NCI-H774 (cell line): ENCODE results near the gene JMJD1C.
"Not testable (repeated sequence)": the region's sequence is repeated elsewhere in the genome, so short reads cannot be mapped to it uniquely, and the experiment has no call there.

Source experiments
- DNase-seq: peaks from one replicate; lab custom pipeline; 2025; lab: John Stamatoyannopoulos, UW

The JMJD1C gene, protein sequence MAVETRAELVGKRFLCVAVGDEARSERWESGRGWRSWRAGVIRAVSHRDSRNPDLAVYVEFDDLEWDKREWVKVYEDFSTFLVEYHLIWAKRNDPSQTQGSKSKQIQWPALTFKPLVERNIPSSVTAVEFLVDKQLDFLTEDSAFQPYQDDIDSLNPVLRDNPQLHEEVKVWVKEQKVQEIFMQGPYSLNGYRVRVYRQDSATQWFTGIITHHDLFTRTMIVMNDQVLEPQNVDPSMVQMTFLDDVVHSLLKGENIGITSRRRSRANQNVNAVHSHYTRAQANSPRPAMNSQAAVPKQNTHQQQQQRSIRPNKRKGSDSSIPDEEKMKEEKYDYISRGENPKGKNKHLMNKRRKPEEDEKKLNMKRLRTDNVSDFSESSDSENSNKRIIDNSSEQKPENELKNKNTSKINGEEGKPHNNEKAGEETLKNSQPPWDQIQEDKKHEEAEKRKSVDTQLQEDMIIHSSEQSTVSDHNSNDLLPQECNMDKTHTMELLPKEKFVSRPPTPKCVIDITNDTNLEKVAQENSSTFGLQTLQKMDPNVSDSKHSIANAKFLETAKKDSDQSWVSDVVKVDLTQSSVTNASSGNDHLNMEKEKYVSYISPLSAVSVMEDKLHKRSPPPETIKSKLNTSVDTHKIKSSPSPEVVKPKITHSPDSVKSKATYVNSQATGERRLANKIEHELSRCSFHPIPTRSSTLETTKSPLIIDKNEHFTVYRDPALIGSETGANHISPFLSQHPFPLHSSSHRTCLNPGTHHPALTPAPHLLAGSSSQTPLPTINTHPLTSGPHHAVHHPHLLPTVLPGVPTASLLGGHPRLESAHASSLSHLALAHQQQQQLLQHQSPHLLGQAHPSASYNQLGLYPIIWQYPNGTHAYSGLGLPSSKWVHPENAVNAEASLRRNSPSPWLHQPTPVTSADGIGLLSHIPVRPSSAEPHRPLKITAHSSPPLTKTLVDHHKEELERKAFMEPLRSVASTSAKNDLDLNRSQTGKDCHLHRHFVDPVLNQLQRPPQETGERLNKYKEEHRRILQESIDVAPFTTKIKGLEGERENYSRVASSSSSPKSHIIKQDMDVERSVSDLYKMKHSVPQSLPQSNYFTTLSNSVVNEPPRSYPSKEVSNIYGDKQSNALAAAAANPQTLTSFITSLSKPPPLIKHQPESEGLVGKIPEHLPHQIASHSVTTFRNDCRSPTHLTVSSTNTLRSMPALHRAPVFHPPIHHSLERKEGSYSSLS (N-terminal part only)

DNA sequence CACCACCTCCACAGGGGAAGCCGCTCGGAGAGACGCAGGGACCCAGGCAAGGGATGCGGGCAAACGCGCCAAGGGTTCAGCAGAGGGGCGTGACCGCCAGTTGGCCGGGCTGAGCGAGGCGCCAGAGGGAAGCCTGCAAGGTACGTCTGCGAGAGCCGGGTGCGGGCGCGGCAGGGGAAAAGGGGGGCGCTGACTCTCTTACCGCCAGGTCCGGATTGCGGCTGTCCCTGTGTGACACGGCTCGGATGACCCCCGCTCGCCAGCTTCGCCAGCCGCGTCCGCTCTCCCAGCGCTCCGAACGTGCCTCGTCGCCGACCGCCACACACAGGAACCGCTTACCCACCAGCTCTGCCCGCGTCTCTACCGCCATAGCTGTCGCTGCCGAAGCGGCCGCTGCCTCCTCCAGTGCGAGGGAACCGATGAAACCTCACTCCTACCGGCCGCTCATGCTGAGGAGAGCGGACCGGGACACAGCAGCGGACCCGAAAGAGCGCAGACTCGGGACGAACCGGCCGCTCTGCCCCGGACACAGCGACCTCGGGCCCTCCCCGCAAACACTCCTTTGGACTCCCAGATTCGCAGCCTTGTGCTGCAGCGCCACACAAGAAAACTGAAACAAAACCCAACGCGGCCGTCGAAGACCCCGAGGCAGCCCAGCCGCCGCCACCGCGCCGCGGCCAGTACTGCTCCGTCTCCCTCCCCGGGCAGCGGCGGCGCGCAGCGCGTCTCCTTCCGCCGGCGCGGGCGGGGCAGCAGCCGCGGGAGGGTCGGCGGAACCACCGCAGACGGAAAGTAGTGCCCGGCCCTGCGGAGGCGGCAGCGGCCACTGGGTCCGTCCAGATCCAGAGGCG, at the start of gene JMJD1C:
JMJD1C (minus strand) TSS at position 685 of the 851 bp plus-strand sequence; CDS start at position 370, 315 bp downstream.
- peak; percentile 86 for DNase-seq

DNA sequence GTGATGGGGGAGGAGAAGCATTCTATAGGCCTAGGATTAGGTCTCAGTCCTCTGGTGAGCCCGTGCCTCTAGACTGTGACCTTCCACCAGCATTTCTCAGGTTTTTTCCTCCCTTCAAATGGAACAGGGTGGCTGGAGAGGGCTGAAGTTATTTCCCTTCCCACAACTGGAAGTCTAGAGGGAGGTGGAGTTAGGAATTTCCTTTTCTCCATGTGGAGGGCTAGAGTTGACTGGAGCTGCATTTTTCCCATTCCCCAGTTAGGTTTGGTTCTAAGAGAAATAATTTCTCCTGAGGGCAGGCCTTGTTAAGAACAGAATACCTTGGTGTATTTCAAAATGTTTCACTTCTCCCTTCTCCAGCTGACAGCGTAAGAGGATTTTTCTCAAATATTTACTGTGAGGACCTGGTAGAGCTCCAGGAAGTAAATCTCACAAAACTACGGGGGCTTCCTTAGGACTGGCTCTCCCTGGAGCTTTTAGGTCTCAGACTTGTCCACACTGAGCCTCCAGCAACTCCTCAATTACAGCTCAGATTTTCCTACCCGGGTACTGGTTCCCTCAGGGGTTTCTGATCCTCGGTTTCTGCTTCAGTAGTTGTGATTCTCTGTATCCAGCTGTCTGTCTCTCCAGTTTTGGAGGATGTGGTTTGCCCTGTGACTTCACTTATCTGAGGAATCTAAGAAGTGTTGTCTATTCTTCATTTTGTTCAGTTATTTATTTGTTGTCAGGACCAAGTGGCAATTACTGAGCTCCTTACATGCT, 49.4 kb upstream of the JMJD1C start:
- DNase-seq, result no peak

DNA sequence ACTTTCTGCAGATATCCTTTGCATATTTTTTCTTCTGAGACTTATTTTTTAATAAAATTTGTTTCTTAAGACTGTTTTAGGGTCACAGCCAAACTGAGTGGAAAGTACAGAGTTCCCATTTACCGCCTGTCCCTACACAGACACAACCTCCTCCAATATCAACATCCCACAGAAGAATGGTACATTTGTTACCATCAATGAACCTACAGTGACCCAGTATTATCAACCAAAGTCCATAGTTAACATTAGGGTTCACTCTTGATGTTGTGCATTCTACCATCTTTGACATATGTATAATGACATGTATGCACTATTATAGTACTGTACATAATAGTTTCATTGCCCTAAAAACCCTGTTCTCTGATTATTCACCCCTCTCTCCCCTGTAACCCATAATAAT, 40.8 kb upstream of the JMJD1C start:
- DNase-seq, result no peak

DNA sequence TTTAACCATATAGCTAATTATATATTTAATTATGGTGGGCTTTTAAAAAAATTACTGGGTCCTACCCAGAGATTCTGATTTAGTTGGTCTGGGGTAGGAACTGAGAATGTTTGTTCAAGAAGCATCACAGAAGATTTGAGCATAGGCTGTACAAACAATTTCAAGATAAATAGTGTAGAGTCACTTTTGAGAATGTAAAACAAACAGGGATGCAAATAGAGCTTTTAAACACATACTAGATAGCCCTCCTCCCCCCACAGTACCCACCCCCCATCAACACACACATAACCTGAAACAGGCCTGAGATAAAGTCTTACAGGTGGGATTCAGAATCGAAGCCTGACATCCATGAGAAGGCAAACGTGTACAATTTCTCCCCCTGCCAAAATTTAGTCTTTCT, 39.8 kb upstream of the JMJD1C start:
- no peak for DNase-seq

DNA sequence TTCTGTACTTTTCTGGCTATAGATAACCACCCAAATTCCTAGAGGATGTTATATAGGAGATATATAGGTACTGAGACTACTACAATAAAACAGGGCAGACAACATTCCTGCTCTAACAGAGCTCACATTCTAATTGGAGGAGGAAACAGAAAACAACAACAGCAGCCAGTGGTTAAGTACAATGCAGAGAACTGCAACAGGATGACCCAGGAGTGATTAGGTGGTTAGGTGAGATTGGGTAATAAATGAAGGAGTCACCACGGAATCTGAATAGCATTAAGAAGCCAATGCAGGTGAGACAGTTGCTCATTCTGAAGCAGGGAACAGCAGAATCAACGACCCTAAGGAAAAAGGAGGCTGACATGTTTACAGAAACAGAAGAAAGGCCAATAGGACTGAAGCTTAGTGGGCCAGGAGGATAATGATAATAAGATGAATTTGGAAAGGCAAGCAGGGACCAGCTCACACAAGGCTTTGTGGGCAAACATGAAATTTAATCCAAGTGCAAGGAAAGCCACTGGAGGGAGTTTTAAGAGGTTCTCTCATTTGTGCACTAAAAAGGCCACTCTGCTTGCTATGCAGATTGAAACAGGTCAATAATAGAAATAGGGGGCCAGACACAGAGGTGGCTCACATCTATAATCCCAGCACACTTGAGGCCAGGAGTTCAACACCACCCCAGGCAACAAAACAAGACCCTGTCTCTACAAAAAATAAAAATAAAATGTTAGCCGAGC, 38.5 kb upstream of the JMJD1C start:
- no peak for DNase-seq

DNA sequence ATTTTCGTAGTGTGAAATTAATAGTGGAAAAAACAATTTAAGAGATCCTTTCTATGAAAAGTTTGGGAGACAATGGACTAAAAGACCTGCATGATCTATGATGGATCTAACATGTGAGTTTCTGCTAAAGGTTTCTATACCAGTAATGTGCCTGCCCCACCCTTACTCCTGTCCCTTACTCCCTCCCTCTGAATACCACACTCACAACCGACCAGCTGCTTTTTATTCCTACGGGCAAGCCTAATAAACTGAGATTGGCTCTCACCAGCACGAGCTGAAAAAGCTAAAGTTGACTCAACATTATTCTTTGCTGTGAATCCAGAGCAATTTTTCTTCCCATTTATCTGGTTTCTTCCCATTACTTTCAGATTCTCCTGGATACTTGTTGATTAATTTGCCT, 37.6 kb upstream of the JMJD1C start:
- DNase-seq, result no peak

DNA sequence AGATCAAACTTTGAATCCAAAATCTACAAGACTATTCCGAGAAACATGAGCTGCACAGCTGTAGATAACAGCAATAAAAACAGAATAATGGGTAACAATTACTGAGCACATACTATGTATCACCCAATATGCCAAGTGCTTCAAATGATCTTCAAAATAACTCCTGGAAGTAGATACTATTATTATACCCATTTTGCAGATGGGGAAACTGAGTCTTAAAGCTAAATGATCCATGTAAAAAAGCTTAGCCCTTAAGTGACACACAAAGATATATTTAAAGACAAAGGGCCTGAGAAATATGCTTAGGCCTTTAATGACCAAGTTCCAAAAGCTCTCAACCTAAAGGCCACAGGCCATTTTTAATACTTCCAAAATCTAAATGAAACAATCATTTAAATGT, 37.1 kb upstream of the JMJD1C start:
- DNase-seq, result no peak

DNA sequence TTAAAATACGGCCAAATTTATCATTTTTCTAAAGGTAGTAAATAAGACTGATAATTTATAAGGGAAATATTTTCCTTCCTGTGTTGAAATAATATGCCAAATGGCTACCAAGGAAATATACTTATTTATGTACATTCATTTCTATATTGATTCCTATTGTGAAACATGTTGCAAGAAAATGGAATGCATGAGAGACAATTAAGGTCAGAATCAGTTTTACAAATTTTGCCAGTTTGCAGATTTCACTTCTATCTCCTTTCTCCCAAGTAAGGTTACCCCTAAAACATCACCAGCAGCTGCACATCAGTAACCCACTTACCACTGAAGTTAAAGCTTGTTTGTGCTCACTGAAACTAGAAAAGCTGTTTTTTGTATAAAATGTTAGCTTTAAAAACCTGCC, 36.2 kb upstream of the JMJD1C start:
- DNase-seq, result no peak

DNA sequence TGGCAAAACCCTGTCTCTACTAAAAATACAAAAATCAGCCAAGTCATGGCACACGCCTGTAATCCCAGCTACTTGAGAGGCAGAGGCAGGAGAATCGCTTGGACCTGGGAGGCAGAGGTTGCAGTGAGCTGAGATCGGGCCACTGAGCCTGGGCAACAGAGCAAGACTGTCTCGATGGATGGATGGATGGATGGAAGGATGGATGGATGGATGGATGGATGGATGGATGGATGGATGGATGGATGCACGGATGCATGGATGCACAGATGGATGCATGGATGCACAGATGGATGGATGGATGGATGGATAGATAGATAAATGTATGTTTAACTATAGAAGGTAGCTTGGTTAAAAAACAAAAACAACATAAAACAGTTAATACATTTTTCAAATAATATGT, 34.8 kb upstream of the JMJD1C start:
- not testable (repeated sequence) for DNase-seq

DNA sequence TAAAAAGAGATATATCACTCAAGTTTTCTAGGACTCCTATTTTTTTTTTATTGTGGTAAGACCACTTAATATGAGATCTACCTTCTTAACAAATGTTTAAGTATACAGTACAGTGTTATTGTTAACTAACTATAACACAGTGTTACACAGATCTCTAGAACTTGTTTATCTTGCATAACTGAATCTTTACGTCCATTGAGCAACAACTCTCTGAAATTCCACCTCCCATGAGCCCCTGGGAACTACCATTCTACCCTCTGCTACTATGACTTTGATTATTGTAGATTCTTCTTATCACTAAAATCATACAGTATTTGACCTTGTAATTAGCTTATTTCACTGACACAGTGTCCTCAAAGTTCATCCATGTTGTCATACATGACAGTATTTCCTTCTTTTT, 32.9 kb upstream of the JMJD1C start:
- no peak for DNase-seq

DNA sequence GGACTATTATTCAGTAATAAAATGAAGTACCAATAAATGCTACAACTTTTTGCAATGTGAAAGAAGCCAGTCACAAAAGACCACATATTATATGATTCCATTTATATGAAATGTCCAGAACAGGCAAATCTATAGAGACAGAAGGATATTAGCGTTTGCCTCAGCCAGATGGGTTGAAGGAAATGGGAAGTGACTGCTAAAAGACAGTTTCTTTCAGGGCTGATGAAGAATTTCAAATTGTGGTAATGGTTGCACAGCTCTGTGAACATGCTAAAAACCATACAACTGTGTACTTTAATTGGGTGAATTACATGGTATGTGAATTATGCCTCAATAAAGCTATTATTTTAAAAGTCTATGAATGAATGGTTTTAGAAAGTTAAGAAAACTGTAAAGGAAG, 31.5 kb upstream of the JMJD1C start:
- DNase-seq, result no peak

DNA sequence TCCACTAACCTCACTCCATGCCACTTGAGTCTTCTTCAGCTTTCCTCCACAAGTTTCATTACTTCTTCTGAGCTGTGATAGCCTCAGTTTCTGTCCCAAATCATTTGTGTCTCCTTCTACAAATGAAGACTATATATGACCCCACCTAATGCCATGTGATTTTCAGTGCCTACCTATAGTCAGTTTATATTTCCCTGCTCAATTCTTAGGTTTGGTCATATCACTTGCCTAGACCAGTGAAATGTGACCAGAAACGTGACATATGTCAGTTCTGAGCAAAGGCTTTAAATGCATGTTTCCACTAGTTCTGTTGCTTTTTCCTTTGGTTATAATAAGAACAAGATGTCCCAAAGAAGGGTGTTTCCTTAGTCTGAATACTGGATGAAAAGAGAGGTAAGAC, 30.8 kb upstream of the JMJD1C start:
- no peak for DNase-seq

DNA sequence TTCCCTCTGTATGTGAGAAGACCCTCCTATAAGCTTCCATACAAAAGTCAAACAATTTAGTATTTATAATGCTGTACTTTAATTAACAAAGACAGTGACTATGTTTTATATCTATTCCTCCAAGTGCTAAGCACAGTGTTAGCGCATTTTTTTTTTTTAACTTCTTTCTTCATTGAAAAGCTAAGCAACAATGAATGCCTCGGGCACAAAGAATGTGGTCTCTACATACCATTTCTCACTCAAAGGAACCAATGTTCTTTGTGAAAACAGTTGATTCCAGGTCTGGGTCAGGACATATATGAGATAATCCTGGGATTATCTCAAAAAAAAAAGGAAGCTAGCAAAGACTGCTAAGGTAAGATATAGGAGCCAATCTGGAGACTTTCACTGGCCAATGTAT, 29.2 kb upstream of the JMJD1C start:
- no peak for DNase-seq

DNA sequence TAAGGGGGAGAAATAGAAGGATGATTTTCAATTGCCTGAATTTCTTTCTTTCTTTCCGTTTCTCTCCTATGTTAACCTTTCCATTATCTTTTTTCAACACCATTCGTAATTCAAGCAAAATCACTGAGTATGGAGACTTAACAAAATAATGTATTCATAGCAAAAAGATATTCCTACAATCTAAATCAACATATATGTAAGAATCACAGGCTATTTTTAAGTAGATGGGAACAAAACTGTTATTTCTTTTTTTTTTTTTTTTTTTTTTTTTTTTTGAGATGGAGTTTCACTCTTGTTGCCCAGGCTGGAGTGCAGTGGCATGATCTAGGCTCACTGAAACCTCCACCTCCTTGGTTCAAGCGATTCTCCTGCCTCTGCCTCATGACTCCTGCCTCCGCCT, 27.2 kb upstream of the JMJD1C start:
- no peak for DNase-seq

DNA sequence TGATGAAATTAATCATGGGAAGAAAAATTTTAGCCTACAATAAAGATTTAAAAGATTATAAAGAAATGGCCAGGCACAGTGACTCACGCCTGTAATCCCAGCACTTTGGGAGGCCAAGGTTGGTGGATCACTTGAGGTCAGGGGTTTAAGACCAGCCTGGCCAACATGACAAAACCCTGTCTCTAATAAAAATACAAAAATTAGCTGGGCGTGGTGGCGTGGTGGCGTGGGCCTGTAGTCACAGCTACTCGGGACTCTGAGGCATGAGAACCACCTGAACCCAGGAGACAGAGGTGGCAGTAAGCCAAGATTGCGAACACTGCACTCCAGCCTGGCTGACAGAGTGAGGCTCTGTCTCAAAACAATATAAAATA, 26.5 kb upstream of the JMJD1C start:
- DNase-seq, result not testable (repeated sequence)

DNA sequence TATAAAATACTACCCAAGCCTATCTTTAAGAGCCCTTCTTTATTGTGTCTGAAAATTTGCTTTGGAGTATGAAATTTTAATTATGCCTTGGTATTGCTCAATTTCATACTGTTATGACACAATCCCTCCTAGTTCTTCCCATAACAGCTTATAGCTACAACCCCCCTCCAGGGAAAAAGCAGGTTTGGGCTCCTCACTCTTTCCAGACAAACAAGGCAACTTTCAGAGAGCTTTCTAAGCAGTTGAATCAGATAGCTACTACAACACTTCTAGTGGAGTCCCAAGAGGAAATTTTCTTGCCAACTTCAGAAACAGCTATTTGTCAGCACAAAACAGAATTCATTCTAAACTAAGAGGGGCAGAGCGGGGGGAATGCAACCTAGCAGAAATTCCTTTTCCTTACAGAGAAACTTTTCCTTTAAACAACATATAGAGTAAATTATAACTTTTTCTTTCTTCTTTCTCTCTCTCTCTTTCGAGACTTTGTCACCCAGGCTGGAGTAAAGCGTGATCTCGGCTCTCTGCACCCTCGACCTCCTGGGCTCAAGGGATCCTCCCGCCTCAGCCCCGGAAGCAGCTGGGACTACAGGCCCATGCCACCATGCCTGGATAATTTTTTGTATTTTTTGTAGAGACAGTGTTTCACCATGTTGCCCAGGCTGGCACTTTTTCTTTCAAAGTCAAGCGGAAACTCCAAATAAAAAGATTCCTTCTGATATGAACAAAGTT, 26.0 kb upstream of the JMJD1C start:
- DNase-seq, result no peak

DNA sequence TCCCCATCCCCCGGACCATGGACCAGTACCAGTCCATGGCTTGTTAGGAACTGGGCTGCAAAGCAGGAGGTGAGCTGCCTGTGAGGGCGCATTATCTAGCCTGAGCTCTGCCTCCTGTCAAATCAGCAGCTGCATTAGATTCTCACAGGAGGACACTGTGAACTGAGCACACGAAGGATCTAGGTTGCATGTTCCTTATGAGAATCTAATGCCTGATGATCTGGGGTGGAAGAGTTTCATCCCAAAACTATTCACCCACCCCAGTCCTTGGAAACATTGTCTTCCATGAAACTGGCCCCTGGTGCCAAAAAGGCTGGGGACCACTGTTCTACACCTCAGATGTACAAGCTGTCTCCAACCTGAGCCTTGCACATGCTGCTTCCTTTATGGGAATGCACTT, 24.1 kb upstream of the JMJD1C start:
- DNase-seq, result no peak

DNA sequence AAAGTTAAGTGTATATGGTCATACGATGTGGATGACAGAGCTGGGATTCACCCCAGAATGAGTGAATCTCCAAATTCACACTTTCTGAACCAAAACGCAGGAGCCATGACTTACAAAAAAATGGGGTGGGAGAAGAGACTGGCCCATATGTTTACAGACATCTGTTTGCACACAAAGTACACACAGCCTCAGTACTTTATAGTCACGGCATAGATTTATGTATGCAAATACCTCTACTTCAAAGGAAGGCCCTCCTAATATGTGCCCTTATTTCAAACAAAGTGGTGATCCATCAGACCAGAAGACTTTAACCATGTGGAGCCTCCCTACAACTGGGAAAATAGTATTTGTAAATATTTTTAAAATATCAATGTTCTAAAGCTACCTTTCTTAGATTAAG, 22.2 kb upstream of the JMJD1C start:
- DNase-seq, result no peak

DNA sequence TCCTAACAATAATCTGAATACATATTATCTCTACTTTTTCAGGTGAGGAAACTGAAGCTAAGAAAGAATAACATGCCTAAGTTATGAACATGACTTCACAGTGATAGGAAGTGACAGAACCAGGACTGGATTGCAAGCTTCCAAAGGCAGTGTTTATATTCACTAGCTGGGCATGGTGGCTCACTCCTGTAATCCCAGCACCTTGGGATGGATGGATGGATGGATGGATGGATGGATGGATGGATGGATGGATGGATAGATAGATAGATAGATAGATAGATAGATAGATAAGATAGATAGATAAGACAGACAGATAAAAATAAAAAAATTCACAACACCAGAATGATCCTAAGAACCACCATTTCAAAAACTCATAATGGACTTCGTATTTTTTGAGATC, 18.2 kb upstream of the JMJD1C start:
- DNase-seq, result no peak
